ENCODE data around the gene CORIN. TPM values are rescaled to one million over a fixed set of nuclear protein-coding genes. Genes with fewer than 3 reads are reported as not detected.

The CORIN gene
- total RNA-seq, 2 donors from 2014 or later = not detected

DNA sequence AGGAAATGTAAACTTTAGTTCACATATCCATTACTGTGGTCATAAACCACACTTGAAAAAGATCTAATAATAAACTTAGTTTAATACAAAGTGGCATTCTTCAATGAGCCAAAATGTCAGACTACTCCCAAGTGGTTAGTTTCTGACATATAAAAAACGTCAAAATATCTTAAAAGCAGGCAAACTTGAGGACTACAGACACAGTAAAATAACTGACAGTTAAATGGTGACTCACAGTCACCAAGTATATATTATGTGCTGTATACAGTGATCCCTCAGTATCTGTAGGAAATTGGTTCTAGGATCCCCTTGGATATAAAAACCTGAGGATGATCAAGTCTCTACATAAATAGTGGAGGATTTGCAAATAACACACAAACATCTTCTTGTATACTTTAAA is 11.6 kb upstream of the CORIN start:
- no peak for DNase-seq (ENCODE audit: low spot score)
- ATAC-seq = no peak
- H3K27ac Mint-ChIP-seq = no peak overlapping the region
- no peaks in the 10 kb centered on the region for H3K27me3 Mint-ChIP-seq
- H3K36me3 Mint-ChIP-seq = peaks cover 19% of the 10 kb centered on the region
- no peaks in the 10 kb centered on the region for H3K9me3 Mint-ChIP-seq
- H3K4me1 Mint-ChIP-seq (ENCODE audit: low read depth in 2 of 2) = peaks cover 0 to 2% of the 10 kb centered on the region in 2 donors
- H3K4me3 Mint-ChIP-seq = no peak overlapping the region

DNA sequence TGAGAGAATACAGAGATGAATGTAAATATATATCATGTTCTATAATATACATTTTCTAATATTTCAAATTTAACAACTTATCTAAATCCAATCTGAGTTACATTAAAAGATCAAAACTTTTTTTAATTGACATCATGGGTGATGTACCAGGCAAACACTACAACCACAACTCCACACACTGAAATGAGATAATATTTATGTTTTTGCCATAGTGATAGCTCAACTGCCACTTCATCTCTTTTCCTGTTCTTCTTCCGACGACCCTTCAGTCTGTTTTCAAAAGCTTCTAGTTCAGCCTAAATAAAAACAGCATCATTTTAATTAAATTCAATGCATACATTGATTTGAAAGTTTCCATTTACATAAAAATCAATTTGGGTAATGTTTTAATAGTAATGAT is 10.2 kb upstream of the CORIN start:
- H3K27me3 Mint-ChIP-seq = no peaks in the 10 kb centered on the region
- DNase-seq (ENCODE audit: low spot score) (no peak), ATAC-seq (no peak)
- peaks cover 18% of the 10 kb centered on the region for H3K36me3 Mint-ChIP-seq
- H3K4me1 Mint-ChIP-seq (ENCODE audit: low read depth in 2 of 2) = no peaks in the 10 kb centered on the region
- H3K4me3 Mint-ChIP-seq = no peak overlapping the region
- H3K27ac Mint-ChIP-seq = no peak overlapping the region
- H3K9me3 Mint-ChIP-seq = no peaks in the 10 kb centered on the region

DNA sequence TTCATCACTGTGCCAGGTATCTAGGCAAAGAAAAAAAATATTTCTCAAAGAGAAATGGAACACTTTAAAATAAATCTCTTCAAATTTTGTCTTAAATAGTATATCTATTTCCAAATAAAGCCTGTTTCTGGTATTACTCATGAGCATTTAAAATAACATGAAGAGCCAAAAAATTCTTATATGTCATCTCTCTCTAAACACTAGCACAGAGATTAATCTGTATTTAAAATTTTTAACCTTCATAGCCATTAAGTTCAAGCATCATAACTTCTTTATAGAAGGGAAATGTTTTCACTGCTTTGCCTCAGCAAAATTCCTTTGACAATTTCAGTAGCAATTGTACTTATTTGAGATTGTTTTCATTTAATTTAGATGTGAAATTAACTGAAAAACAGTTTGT is 5.1 kb upstream of the CORIN start:
- H3K36me3 Mint-ChIP-seq = peaks cover 10% of the 10 kb centered on the region
- ATAC-seq (no peak), DNase-seq (ENCODE audit: low spot score) (no peak)
- no peak overlapping the region for H3K27ac Mint-ChIP-seq
- H3K4me1 Mint-ChIP-seq (ENCODE audit: low read depth in 2 of 2) = peaks cover 0 to 2% of the 10 kb centered on the region in 2 donors
- H3K4me3 Mint-ChIP-seq = no peak overlapping the region
- peaks cover 0 to 2% of the 10 kb centered on the region in 2 donors for H3K27me3 Mint-ChIP-seq
- no peaks in the 10 kb centered on the region for H3K9me3 Mint-ChIP-seq

GRCh38 chr4:47840291-47840690 is 2.4 kb upstream of the CORIN start:
- Mint-ChIP-seq H3K36me3 (peaks cover 7% of the 10 kb centered on the region), H3K9me3 (no peaks in the 10 kb centered on the region), H3K4me1 (ENCODE audit: low read depth in 2 of 2) (peaks cover 13 to 14% of the 10 kb centered on the region in 2 donors), H3K4me3 (no peak overlapping the region), H3K27me3 (peaks cover 0 to 4% of the 10 kb centered on the region in 2 donors), H3K27ac (no peak overlapping the region)
- DNase-seq (ENCODE audit: low spot score) = no peak
- ATAC-seq = no peak

GRCh38 chr4:47839259-47839658 is 1.4 kb upstream of the CORIN start:
- peak in 1 of 2 donors; percentile 85 for ATAC-seq
- no peak overlapping the region for H3K4me3 Mint-ChIP-seq
- H3K4me1 Mint-ChIP-seq (ENCODE audit: low read depth in 2 of 2) = peaks cover 13 to 14% of the 10 kb centered on the region in 2 donors
- H3K27me3 Mint-ChIP-seq = peaks cover 2 to 5% of the 10 kb centered on the region in 2 donors
- H3K27ac Mint-ChIP-seq = no peak overlapping the region
- no peaks in the 10 kb centered on the region for H3K9me3 Mint-ChIP-seq
- peaks cover 7% of the 10 kb centered on the region for H3K36me3 Mint-ChIP-seq
- DNase-seq (ENCODE audit: low spot score) = no peak

GRCh38 chr4:47838445-47838844 is 578 bp upstream of the CORIN start:
- peaks cover 13 to 14% of the 10 kb centered on the region in 2 donors for H3K4me1 Mint-ChIP-seq (ENCODE audit: low read depth in 2 of 2)
- H3K27me3 Mint-ChIP-seq = peaks cover 6 to 10% of the 10 kb centered on the region in 2 donors
- no peak overlapping the region for H3K27ac Mint-ChIP-seq
- no peak for ATAC-seq
- H3K36me3 Mint-ChIP-seq = no peaks in the 10 kb centered on the region
- H3K9me3 Mint-ChIP-seq = no peaks in the 10 kb centered on the region
- DNase-seq (ENCODE audit: low spot score) = no peak
- H3K4me3 Mint-ChIP-seq = no peak overlapping the region

DNA sequence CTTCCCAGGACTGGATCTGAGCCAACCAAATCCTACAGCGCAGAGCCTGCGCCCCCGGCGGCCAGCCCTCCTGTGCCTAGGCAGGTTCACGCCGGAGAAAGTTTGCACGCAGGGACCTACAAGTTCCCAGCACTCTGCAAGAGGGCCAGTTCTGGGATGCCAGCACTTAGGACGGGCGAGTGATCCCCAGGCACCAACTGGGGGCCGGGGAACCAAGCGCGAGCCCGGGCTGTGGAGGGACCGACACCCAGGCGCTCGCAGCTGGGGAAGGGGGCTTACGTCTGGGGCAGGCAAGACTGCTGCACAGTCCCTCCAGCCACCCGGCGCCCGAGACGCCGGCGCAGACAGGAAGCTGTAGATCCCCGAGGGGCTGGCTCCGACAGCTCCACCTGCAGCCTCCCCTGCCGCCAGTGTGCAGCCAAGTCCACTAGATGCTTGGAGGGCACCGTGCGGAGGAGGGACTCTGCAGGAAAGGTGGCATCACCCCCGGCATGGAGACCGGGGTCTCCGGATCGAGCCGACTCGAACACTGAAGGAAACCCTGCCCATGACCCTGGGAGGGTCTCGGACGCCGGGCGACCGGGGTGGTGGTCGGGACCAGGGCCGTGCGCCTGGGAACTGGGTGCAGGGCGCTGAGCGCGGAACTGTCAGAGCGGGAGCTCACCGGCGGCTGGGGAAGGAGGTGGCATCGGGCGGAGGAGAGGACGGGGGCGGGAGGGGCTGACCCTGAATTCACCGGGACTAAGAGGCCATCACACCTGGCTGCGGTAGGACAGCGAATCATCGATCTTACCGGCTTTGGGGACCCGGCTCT is 566 bp downstream of the CORIN start:
- no peaks in the 10 kb centered on the region for H3K9me3 Mint-ChIP-seq
- DNase-seq (ENCODE audit: low spot score) (peak; percentile 66), ATAC-seq (peak; percentile 74 to 79)
- H3K4me1 Mint-ChIP-seq (ENCODE audit: low read depth in 2 of 2) = peaks cover 13 to 14% of the 10 kb centered on the region in 2 donors
- peaks cover 6% of the 10 kb centered on the region for H3K36me3 Mint-ChIP-seq
- H3K27ac Mint-ChIP-seq = no peak overlapping the region
- H3K27me3 Mint-ChIP-seq = peaks cover 10 to 18% of the 10 kb centered on the region in 2 donors
- peak overlapping the region; percentile 80 for H3K4me3 Mint-ChIP-seq

DNA sequence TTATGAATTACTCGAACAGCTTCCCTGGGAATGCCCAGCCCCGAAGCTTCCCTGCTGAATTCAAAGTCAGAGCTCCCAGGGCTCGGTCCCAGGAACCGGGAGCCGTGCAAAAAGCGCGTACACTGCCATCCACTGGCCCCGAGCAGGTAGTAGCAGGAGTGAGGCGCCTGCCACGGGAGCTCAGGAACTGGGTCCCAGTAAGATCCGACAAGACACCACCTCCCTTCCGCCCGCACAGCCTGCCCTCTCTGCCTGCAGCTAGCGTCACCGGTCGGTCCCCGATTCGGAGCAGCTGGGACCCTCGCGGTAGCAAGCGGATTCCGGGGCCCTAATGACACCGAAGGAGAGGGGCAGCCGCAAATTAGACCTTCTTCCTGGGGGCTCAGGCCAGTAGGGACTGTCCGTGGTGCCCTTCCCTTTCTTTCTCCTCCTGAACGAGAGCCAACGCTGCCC is 1.2 kb downstream of the CORIN start:
- DNase-seq (ENCODE audit: low spot score) = peak; percentile 64
- Mint-ChIP-seq H3K4me1 (ENCODE audit: low read depth in 2 of 2) (peaks cover 13 to 14% of the 10 kb centered on the region in 2 donors), H3K4me3 (peak overlapping the region; percentile 80), H3K27me3 (peaks cover 11 to 18% of the 10 kb centered on the region in 2 donors), H3K9me3 (no peaks in the 10 kb centered on the region), H3K36me3 (peaks cover 6% of the 10 kb centered on the region), H3K27ac (no peak overlapping the region)
- ATAC-seq = peak; percentile 80 to 82

- Mint-ChIP-seq H3K4me1 (ENCODE audit: low read depth in 2 of 2) (peaks cover 22 to 26% of the 10 kb centered on the region in 2 donors), H3K27me3 (peaks cover 14 to 18% of the 10 kb centered on the region in 2 donors), H3K27ac (no peak overlapping the region), H3K4me3 (no peak overlapping the region), H3K36me3 (peaks cover 6% of the 10 kb centered on the region), H3K9me3 (no peaks in the 10 kb centered on the region)
- no peak for DNase-seq (ENCODE audit: low spot score)
- no peak for ATAC-seq
Observed at GRCh38 chr4:47835494-47835893, 2.4 kb downstream of the CORIN start.

- Mint-ChIP-seq H3K27ac (no peak overlapping the region), H3K36me3 (peaks cover 6% of the 10 kb centered on the region), H3K4me1 (ENCODE audit: low read depth in 2 of 2) (peaks cover 24 to 27% of the 10 kb centered on the region in 2 donors), H3K27me3 (peaks cover 10 to 18% of the 10 kb centered on the region in 2 donors), H3K4me3 (peak overlapping the region; percentile 20), H3K9me3 (no peaks in the 10 kb centered on the region)
- peak; percentile 28 to 38 for ATAC-seq
- DNase-seq (ENCODE audit: low spot score) = no peak
Observed at GRCh38 chr4:47831026-47831679, 6.7 kb downstream of the CORIN start.

DNA sequence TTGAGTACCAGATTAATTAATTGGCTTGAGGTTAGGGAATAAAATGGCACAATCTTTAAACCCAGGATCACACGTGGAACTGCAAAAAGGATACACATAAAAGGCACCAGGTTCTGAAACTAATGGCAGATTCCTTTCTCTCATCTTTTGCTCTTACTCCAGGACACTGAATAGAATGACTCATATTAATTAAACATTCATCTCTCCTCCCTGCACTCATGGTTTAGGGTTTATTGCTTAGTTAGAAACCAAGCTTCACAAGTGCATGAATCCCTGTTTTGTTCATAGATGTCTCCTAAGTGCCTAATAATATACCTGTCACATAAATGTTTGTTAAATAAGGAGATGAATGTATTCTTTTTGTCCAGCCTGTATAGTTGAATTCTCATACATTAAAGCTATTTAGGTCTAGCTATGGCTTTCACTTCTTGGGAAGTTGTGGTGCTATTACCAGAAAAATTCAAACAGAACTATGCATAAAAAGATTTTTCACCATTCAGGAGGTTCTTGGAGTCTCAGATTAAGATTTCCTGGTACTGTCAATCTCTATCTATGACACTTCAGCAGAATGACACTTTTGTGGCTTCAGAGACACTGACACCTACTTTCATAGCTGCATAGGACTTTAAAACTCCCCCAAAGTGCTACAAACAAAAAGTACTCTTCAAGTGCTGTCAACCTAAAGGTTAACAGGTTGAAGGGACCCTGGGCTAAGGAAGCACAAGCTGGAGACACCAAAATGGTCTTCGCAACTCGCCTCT is 7.4 kb downstream of the CORIN start:
- Mint-ChIP-seq H3K4me3 (peak overlapping the region; percentile 20), H3K9me3 (no peaks in the 10 kb centered on the region)
- ATAC-seq = peak; percentile 61 to 64

GRCh38 chr4:47829438-47829837 is 8.4 kb downstream of the CORIN start:
- H3K4me3 Mint-ChIP-seq = no peak overlapping the region
- peaks cover 6% of the 10 kb centered on the region for H3K36me3 Mint-ChIP-seq
- peaks cover 21 to 24% of the 10 kb centered on the region in 2 donors for H3K4me1 Mint-ChIP-seq (ENCODE audit: low read depth in 2 of 2)
- no peak for ATAC-seq
- no peak for DNase-seq (ENCODE audit: low spot score)
- H3K27ac Mint-ChIP-seq = no peak overlapping the region
- peaks cover 10 to 18% of the 10 kb centered on the region in 2 donors for H3K27me3 Mint-ChIP-seq
- no peaks in the 10 kb centered on the region for H3K9me3 Mint-ChIP-seq

More for the DNA sequence above, 7.4 kb downstream of the CORIN start:
- peaks cover 6% of the 10 kb centered on the region for H3K36me3 Mint-ChIP-seq
- H3K4me1 Mint-ChIP-seq (ENCODE audit: low read depth in 2 of 2) = peaks cover 21 to 24% of the 10 kb centered on the region in 2 donors
- peaks cover 10 to 18% of the 10 kb centered on the region in 2 donors for H3K27me3 Mint-ChIP-seq
- peak overlapping the region in 1 of 2 donors; percentile 6 for H3K27ac Mint-ChIP-seq
- no peak for DNase-seq (ENCODE audit: low spot score)

DNA sequence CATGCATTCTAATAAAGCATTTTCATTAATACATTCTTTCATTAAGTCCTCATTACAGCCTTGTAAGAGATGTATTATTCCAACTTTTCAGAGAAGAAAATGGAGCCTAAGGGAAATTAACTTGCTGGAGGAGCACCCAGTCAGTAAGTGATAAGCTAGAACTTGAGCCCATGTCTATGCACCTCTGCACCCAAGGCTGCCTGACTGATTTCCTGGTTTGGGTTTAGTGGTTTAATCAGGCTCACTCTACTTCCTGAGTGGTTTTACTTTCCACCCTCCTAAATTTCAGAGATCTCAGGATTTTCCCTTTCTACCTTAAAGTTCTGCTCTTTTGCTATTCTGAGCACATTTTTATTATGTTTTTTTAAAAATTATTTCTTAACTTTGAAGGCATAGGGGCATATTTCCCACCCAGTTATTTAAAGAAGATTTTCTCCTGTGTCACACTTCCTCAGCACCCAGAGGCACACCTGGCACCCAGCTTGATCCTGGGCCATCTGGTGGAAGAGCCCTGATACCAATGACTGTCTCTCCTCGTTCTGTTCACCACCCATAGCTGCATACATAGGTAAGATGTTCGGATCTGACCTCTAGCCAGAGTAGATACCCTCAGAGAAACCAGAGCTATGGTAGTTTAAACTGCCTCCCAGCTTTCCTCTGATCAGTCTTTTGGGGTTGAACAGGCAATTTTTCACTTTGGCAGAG is 10.4 kb downstream of the CORIN start:
- peaks cover 4 to 6% of the 10 kb centered on the region in 2 donors for H3K27me3 Mint-ChIP-seq
- no peak for DNase-seq (ENCODE audit: low spot score)
- no peak overlapping the region for H3K4me3 Mint-ChIP-seq
- H3K27ac Mint-ChIP-seq = no peak overlapping the region
- no peaks in the 10 kb centered on the region for H3K9me3 Mint-ChIP-seq
- ATAC-seq = no peak
- peaks cover 21 to 24% of the 10 kb centered on the region in 2 donors for H3K4me1 Mint-ChIP-seq (ENCODE audit: low read depth in 2 of 2)
- no peaks in the 10 kb centered on the region for H3K36me3 Mint-ChIP-seq

Measured in natural killer cell treated with Interleukin-12 subunit alpha and Interleukin-12 subunit beta and Interleukin-15 and Interleukin-18, amount 100 ng/mL, for 72 hours (primary cell).